OCI-LY3 (cell line): Measurements from ENCODE around the gene CHMP4A.

Experiments used
- CTCF ChIP-seq: fragments of 200-600, 300-600 bp; sonication (generic); IDR thresholded peaks from 2 replicates; pipeline ENCODE4 v1.5.1; 2014; ENCODE audit warnings: antibody characterized with exemption, low read length, low read depth
- EZH2phosphoT487 ChIP-seq: fragments of 200-600 bp; shearing (Covaris generic); IDR thresholded peaks from 2 replicates; pipeline ENCODE4 v1.6.1; 2018; ENCODE audit warnings: antibody characterized with exemption, mixed run types, low read depth

- no peak for TF ChIP-seq CTCF
- no peak for TF ChIP-seq EZH2phosphoT487
Measured at GRCh38 chr14:24195186-24196070, 17.9 kb downstream of the CHMP4A start, which contains the start of gene TM9SF1.
